ENCODE measurements around the gene RICTOR. TPM values are rescaled to one million over a fixed set of nuclear protein-coding genes. Genes with fewer than 3 reads are reported as not detected.
A peak's percentile ranks its signal among the peaks of the same experiment; 100 is the strongest.

RICTOR gene
- total RNA-seq, 1 experiment from 2014 or later = 22.4 TPM

DNA sequence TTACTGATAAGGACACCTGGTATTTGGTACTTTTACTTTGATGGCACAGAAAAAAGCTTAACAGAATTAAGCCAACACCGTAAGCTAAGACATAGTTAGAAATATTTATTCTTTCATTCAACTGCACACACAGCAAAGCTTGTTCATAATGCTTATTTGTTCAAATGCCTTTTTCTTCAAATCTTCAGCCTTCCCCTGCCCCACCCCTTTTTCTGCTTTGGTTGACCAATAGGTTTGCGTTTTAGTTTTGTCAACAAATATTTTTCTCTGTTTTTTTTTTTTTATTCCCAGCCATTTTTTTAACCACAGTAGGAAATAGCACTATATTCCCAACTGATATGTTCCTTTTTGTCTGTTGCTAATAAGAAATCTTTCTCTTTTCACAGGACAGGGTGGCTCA, 4.9 kb upstream of the RICTOR start:
- Mint-ChIP-seq H3K36me3 (no peaks in the 10 kb centered on the region), H3K27me3 (ENCODE audit: low read depth) (no peaks in the 10 kb centered on the region), H3K4me1 (peaks cover 27% of the 10 kb centered on the region), H3K4me3 (no peak overlapping the region), H3K27ac (no peak overlapping the region), H3K9me3 (no peaks in the 10 kb centered on the region)
- no peak for DNase-seq (ENCODE audit: low spot score)
- CTCF ChIA-PET = interaction anchor here (0.5 to 2.9 kb wide), 4 partner anchors 73 to 242 kb away, joined by 3 to 29 read pairs (median 3); no protein-coding TSS in a partner anchor
- POLR2A ChIA-PET = no interaction called here
- no peak for TF ChIP-seq ZNF396 (CRISPR knock-in tag; IDR thresholded peaks at IDR 0.05; ENCODE audit: borderline replicate concordance)
- TF ChIP-seq ETV6 (CRISPR knock-in tag; IDR thresholded peaks at IDR 0.05) = no peak
- TF ChIP-seq, protein P1, sequence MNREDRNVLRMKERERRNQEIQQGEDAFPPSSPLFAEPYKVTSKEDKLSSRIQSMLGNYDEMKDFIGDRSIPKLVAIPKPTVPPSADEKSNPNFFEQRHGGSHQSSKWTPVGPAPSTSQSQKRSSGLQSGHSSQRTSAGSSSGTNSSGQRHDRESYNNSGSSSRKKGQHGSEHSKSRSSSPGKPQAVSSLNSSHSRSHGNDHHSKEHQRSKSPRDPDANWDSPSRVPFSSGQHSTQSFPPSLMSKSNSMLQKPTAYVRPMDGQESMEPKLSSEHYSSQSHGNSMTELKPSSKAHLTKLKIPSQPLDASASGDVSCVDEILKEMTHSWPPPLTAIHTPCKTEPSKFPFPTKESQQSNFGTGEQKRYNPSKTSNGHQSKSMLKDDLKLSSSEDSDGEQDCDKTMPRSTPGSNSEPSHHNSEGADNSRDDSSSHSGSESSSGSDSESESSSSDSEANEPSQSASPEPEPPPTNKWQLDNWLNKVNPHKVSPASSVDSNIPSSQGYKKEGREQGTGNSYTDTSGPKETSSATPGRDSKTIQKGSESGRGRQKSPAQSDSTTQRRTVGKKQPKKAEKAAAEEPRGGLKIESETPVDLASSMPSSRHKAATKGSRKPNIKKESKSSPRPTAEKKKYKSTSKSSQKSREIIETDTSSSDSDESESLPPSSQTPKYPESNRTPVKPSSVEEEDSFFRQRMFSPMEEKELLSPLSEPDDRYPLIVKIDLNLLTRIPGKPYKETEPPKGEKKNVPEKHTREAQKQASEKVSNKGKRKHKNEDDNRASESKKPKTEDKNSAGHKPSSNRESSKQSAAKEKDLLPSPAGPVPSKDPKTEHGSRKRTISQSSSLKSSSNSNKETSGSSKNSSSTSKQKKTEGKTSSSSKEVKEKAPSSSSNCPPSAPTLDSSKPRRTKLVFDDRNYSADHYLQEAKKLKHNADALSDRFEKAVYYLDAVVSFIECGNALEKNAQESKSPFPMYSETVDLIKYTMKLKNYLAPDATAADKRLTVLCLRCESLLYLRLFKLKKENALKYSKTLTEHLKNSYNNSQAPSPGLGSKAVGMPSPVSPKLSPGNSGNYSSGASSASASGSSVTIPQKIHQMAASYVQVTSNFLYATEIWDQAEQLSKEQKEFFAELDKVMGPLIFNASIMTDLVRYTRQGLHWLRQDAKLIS (CRISPR knock-in tag; IDR thresholded peaks at IDR 0.05; ENCODE audit: borderline replicate concordance) = no peak
- TF ChIP-seq, protein P2, sequence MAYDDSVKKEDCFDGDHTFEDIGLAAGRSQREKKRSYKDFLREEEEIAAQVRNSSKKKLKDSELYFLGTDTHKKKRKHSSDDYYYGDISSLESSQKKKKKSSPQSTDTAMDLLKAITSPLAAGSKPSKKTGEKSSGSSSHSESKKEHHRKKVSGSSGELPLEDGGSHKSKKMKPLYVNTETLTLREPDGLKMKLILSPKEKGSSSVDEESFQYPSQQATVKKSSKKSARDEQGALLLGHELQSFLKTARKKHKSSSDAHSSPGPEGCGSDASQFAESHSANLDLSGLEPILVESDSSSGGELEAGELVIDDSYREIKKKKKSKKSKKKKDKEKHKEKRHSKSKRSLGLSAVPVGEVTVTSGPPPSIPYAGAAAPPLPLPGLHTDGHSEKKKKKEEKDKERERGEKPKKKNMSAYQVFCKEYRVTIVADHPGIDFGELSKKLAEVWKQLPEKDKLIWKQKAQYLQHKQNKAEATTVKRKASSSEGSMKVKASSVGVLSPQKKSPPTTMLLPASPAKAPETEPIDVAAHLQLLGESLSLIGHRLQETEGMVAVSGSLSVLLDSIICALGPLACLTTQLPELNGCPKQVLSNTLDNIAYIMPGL (CRISPR knock-in tag; IDR thresholded peaks at IDR 0.05) = no peak
- TF ChIP-seq EMX1 (CRISPR knock-in tag; IDR thresholded peaks at IDR 0.05) = no peak
- TF ChIP-seq, protein P3, sequence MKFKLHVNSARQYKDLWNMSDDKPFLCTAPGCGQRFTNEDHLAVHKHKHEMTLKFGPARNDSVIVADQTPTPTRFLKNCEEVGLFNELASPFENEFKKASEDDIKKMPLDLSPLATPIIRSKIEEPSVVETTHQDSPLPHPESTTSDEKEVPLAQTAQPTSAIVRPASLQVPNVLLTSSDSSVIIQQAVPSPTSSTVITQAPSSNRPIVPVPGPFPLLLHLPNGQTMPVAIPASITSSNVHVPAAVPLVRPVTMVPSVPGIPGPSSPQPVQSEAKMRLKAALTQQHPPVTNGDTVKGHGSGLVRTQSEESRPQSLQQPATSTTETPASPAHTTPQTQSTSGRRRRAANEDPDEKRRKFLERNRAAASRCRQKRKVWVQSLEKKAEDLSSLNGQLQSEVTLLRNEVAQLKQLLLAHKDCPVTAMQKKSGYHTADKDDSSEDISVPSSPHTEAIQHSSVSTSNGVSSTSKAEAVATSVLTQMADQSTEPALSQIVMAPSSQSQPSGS (CRISPR knock-in tag; IDR thresholded peaks at IDR 0.05; ENCODE audit: borderline replicate concordance, low read depth) = no peak
- TF ChIP-seq, protein P4, sequence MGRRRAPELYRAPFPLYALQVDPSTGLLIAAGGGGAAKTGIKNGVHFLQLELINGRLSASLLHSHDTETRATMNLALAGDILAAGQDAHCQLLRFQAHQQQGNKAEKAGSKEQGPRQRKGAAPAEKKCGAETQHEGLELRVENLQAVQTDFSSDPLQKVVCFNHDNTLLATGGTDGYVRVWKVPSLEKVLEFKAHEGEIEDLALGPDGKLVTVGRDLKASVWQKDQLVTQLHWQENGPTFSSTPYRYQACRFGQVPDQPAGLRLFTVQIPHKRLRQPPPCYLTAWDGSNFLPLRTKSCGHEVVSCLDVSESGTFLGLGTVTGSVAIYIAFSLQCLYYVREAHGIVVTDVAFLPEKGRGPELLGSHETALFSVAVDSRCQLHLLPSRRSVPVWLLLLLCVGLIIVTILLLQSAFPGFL (CRISPR knock-in tag; IDR thresholded peaks at IDR 0.05; ENCODE audit: borderline replicate concordance) = no peak
- TF ChIP-seq, protein P5, sequence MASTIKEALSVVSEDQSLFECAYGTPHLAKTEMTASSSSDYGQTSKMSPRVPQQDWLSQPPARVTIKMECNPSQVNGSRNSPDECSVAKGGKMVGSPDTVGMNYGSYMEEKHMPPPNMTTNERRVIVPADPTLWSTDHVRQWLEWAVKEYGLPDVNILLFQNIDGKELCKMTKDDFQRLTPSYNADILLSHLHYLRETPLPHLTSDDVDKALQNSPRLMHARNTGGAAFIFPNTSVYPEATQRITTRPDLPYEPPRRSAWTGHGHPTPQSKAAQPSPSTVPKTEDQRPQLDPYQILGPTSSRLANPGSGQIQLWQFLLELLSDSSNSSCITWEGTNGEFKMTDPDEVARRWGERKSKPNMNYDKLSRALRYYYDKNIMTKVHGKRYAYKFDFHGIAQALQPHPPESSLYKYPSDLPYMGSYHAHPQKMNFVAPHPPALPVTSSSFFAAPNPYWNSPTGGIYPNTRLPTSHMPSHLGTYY (CRISPR knock-in tag; IDR thresholded peaks at IDR 0.05) = no peak
- TF ChIP-seq, protein P6, sequence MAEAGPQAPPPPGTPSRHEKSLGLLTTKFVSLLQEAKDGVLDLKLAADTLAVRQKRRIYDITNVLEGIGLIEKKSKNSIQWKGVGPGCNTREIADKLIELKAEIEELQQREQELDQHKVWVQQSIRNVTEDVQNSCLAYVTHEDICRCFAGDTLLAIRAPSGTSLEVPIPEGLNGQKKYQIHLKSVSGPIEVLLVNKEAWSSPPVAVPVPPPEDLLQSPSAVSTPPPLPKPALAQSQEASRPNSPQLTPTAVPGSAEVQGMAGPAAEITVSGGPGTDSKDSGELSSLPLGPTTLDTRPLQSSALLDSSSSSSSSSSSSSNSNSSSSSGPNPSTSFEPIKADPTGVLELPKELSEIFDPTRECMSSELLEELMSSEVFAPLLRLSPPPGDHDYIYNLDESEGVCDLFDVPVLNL (CRISPR knock-in tag; IDR thresholded peaks at IDR 0.05; ENCODE audit: borderline replicate concordance, low read depth) = no peak
- TF ChIP-seq NFE2L1 (CRISPR knock-in tag; IDR thresholded peaks at IDR 0.05) = no peak
- ATAC-seq = no peak

DNA sequence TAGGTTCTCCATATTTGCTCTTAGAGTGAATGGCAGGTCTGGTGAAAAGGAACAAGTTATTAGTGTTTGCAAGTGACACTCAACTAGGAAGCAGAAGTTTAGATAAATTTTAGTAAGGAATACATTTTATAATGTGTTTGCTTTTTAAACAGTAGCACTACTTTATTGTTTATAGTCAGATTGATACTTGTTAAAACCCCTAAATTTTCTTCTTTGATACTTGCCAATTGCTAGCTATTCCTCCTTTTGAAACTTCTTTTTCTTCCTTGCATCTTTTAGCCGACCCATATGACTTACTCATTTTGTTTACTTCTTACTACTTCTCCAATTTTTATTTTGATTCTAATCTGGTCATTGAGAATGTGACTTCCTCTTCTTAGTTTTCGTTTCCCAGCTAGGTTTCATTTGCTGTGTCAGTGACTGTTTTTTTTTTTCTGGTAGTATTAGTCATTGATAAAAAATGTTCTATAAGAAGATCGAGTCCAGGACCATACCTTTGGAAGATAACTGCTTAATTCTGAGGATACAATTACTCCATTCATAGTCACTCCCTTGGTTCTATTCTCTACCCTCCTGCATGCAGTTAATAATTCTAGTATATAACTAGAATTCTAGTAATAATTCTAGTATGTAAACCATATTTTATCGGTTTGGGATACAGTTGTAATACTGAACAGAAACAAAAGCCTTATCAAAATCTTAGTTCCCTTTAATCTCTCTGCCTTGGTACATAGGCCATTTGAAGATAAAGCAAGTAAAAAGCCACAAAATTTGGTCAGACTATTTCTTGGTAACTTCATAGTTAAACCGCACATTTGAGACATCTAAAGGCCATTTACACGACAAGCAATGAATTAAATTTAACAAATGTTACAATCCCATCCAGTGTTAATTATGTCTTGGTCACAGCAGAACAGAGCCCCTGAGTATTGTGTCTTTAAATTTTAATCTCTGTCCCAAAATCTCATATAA, 2.8 kb upstream of the RICTOR start:
- Mint-ChIP-seq H3K9me3 (no peaks in the 10 kb centered on the region), H3K27ac (no peak overlapping the region; the same call in 1 of the 2 replicates), H3K27me3 (ENCODE audit: low read depth) (no peaks in the 10 kb centered on the region), H3K4me3 (peak overlapping the region; percentile 97), H3K4me1 (peaks cover 31% of the 10 kb centered on the region), H3K36me3 (no peaks in the 10 kb centered on the region)
- POLR2A ChIA-PET = no interaction called here
- DNase-seq (ENCODE audit: low spot score) (no peak), ATAC-seq (no peak)
- CTCF ChIA-PET = no interaction called here
- TF ChIP-seq HMGA2 (CRISPR knock-in tag; IDR thresholded peaks at IDR 0.05) (no peak), ELF4 (CRISPR knock-in tag; IDR thresholded peaks at IDR 0.05; ENCODE audit: low read depth) (no peak), ZNF423 (CRISPR knock-in tag; IDR thresholded peaks at IDR 0.05) (no peak), ZNF263 (CRISPR knock-in tag; IDR thresholded peaks at IDR 0.05; ENCODE audit: low read depth) (no peak)
- TF ChIP-seq, protein P7, sequence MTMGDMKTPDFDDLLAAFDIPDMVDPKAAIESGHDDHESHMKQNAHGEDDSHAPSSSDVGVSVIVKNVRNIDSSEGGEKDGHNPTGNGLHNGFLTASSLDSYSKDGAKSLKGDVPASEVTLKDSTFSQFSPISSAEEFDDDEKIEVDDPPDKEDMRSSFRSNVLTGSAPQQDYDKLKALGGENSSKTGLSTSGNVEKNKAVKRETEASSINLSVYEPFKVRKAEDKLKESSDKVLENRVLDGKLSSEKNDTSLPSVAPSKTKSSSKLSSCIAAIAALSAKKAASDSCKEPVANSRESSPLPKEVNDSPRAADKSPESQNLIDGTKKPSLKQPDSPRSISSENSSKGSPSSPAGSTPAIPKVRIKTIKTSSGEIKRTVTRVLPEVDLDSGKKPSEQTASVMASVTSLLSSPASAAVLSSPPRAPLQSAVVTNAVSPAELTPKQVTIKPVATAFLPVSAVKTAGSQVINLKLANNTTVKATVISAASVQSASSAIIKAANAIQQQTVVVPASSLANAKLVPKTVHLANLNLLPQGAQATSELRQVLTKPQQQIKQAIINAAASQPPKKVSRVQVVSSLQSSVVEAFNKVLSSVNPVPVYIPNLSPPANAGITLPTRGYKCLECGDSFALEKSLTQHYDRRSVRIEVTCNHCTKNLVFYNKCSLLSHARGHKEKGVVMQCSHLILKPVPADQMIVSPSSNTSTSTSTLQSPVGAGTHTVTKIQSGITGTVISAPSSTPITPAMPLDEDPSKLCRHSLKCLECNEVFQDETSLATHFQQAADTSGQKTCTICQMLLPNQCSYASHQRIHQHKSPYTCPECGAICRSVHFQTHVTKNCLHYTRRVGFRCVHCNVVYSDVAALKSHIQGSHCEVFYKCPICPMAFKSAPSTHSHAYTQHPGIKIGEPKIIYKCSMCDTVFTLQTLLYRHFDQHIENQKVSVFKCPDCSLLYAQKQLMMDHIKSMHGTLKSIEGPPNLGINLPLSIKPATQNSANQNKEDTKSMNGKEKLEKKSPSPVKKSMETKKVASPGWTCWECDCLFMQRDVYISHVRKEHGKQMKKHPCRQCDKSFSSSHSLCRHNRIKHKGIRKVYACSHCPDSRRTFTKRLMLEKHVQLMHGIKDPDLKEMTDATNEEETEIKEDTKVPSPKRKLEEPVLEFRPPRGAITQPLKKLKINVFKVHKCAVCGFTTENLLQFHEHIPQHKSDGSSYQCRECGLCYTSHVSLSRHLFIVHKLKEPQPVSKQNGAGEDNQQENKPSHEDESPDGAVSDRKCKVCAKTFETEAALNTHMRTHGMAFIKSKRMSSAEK (CRISPR knock-in tag; IDR thresholded peaks at IDR 0.05; ENCODE audit: borderline replicate concordance) = no peak
- TF ChIP-seq, protein P8, sequence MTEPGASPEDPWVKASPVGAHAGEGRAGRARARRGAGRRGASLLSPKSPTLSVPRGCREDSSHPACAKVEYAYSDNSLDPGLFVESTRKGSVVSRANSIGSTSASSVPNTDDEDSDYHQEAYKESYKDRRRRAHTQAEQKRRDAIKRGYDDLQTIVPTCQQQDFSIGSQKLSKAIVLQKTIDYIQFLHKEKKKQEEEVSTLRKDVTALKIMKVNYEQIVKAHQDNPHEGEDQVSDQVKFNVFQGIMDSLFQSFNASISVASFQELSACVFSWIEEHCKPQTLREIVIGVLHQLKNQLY (CRISPR knock-in tag; IDR thresholded peaks at IDR 0.05) = no peak
